Activated CD8-positive, alpha-beta T cell treated with anti-CD3 and anti-CD28 coated beads for 36 hours (primary cell): ENCODE results near the gene SBNO2. TPM values are rescaled to one million over a fixed set of nuclear protein-coding genes. Genes with fewer than 3 reads are reported as not detected.

Experiments used
- ATAC-seq: fragments of 200-7000 bp; cut with Tn5 transposase; one replicate; pipeline ENCODE4 v1.10.0; 2021; ENCODE audit warnings: mild to moderate bottlenecking, moderate library complexity
- CTCF ChIA-PET: fragments of 350-600 bp; sonication (Branson Sonifier 250); formaldehyde crosslinking; loops from one replicate; lab custom pipeline; 2021; ENCODE audit warnings: antibody characterized with exemption; lab: Charles Lee
- POLR2A ChIA-PET: fragments of 350-600 bp; sonication (Branson Sonifier 250); formaldehyde crosslinking; loops from one replicate; lab custom pipeline; 2021; ENCODE audit warnings: antibody characterized with exemption; lab: Charles Lee
- DNase-seq: peaks from one replicate; pipeline ENCODE4 v3.0.0-alpha.2; 2020
- H3K27ac Mint-ChIP-seq: one replicate; pipeline ENCODE4 v1.8.0; 2021; ENCODE audit warnings: mild to moderate bottlenecking, mixed read lengths
- H3K27me3 Mint-ChIP-seq: one replicate; pipeline ENCODE4 v1.8.0; 2021; ENCODE audit warnings: mixed read lengths
- H3K36me3 Mint-ChIP-seq: one replicate; pipeline ENCODE4 v1.8.0; 2021; ENCODE audit warnings: low read depth, mixed read lengths
- H3K4me1 Mint-ChIP-seq: one replicate; pipeline ENCODE4 v1.8.0; 2021; ENCODE audit warnings: low read depth, mixed read lengths
- H3K4me3 Mint-ChIP-seq: one replicate; pipeline ENCODE4 v1.8.0; 2021; ENCODE audit warnings: mild to moderate bottlenecking, moderate library complexity, mixed read lengths
- H3K9me3 Mint-ChIP-seq: one replicate; pipeline ENCODE4 v1.8.0; 2021; ENCODE audit warnings: mixed read lengths
- intact Hi-C: fragments of 100-400 bp; cut with micrococcal nuclease; formaldehyde crosslinking; loops from one replicate; pipeline ENCODE4 v1.10.0; 2022
- total RNA-seq, 2 experiments: library from RNA; stranded (reverse); gene quantifications; one replicate each; pipeline ENCODE4 v1.2.3, GENCODE V29; 2021
- TF ChIP-seq, protein P1 (sequence below): fragments of 200-600 bp; IDR thresholded peaks from one replicate; pipeline ENCODE4 v1.8.0; 2022; ENCODE audit warnings: antibody characterized with exemption, mild to moderate bottlenecking

The SBNO2 gene
- total RNA-seq, 2 experiments from 2014 or later: 41.7 to 42.0 TPM

DNA sequence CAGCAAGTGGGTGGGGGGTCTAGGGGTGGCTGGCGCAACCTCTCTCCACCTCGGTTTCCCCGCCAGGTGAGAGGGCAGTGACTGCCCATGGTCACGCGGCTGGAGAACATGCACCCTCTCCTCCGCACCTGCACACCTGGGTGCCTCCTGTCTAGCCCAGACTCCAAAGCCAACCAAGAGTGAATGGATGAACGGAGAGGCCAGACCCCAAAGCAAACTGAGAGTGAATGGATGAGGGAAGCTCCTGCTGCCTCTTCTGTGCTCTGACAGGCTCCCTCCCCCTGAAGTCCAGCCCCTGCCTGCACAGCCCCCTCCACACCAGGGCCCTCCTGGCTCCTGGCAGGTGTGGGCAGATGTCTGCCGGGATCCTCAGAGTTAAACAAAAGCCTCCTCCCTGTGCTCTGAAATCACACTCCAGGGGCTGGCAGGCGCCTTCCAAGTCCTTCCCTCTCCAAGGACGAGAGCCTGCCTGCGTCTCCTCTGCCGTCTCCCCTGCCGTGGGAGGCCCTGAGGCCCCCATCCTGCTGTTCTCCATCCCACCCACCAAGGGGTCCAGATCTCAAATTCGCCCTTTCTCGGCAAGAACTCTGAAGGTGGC is 2.2 kb downstream of the SBNO2 start:
- TF ChIP-seq, protein P1, sequence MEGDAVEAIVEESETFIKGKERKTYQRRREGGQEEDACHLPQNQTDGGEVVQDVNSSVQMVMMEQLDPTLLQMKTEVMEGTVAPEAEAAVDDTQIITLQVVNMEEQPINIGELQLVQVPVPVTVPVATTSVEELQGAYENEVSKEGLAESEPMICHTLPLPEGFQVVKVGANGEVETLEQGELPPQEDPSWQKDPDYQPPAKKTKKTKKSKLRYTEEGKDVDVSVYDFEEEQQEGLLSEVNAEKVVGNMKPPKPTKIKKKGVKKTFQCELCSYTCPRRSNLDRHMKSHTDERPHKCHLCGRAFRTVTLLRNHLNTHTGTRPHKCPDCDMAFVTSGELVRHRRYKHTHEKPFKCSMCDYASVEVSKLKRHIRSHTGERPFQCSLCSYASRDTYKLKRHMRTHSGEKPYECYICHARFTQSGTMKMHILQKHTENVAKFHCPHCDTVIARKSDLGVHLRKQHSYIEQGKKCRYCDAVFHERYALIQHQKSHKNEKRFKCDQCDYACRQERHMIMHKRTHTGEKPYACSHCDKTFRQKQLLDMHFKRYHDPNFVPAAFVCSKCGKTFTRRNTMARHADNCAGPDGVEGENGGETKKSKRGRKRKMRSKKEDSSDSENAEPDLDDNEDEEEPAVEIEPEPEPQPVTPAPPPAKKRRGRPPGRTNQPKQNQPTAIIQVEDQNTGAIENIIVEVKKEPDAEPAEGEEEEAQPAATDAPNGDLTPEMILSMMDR: no peak
- H3K27ac Mint-ChIP-seq: peak overlapping the region; percentile 56
- H3K4me1 Mint-ChIP-seq: peaks cover 39% of the 10 kb centered on the region
- ChIA-PET POLR2A (no interaction called here), CTCF (no interaction called here)
- peak overlapping the region; percentile 87 for H3K4me3 Mint-ChIP-seq
- intact Hi-C loops: no loop called here
- H3K27me3 Mint-ChIP-seq: no peaks in the 10 kb centered on the region
- H3K9me3 Mint-ChIP-seq: no peaks in the 10 kb centered on the region
- ATAC-seq: no peak
- DNase-seq: no peak
- peaks cover 8% of the 10 kb centered on the region for H3K36me3 Mint-ChIP-seq

DNA sequence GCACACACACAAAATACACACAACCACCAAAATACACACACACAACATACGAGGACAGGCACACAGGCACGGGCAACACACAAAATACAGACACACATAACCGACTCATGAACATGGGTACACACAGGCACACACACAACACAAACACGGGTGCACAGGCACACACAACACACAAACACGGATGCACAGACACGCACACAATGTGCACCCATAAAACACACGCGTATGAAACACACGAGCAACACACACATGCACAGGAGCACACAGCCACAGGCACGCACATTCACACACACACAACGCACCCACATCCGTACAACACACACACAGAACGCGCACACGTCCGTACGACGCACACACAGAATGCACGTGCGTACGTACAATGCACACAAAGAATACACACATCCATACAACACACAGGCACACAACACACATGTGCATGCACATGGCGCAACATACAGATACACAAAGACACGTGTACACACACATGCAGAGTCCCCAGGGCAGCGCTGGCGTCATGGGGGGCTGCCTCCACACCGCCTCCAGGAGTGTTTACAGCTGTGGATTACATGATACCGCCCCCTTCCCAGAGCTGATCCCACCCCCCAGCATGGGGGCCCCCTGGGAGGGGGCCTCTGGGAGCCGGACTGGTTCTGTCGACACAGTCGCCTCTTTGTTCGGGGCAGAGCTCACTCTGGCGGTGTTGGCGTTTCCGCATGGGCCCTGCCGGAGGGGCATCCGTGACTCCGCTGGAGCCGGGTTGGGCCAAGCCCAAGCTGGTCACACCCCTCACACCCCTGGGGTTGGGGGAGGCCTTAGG is 2.9 kb downstream of the SBNO2 start:
- POLR2A ChIA-PET: no interaction called here
- ATAC-seq (no peak), DNase-seq (no peak)
- Mint-ChIP-seq H3K27ac (peak overlapping the region; percentile 1), H3K4me3 (peak overlapping the region; percentile 37), H3K27me3 (no peaks in the 10 kb centered on the region), H3K4me1 (peaks cover 39% of the 10 kb centered on the region), H3K36me3 (peaks cover 8% of the 10 kb centered on the region), H3K9me3 (no peaks in the 10 kb centered on the region)
- TF ChIP-seq, protein P1: no peak
- CTCF ChIA-PET: no interaction called here
- intact Hi-C loops: no loop called here

DNA sequence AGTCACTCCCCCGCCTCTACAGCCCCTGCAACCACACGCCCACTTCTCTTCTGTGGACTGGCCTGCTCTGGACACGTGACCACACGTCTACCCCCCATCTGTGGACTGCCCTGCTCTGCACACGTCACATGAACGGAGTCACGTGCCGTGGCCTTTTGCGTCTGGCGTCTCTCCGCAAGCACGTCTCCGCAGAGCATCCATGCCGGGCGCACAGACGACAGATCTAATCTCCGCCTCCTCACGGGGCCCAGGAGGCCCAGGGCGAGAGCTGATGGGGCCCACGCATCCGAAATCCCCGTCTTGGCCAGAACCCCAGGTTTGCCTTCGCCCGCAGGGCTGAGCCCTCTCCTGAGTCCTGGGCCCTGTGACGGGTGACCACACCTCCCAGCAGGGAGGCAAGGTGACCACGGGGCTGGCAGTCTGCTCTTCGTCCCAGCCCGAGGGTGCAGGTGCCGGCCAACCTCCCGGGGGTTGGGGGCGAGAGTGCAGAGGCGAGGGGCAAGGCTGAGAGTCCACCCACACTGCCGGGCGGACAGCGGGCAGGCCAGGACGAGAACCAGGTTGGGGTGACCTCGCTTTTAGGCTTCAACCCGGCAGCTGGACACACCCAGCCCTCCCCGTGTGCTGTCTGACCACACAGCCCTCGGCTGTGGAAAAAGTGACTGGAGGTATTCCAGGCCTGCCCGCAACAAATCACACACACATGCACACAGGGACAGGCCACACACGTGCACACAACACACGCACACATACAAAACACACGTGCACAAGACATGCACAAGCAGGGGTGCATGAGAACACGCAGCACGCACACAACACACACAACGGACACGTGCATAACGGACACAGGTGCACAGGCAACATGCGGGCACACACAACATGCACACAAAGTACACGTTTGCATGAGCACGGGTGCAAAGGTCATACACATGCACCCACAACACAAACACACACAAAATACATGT is 3.9 kb downstream of the SBNO2 start:
- ChIA-PET POLR2A (no interaction called here), CTCF (interaction anchor here (0.6 kb wide), 1 partner anchor 602 kb away, joined by 4 read pairs; no protein-coding TSS in a partner anchor)
- DNase-seq (no peak), ATAC-seq (no peak)
- TF ChIP-seq, protein P1: no peak
- peak overlapping the region; percentile 34 for H3K27ac Mint-ChIP-seq
- H3K4me3 Mint-ChIP-seq: peak overlapping the region; percentile 37
- peaks cover 34% of the 10 kb centered on the region for H3K4me1 Mint-ChIP-seq
- H3K9me3 Mint-ChIP-seq: no peaks in the 10 kb centered on the region
- intact Hi-C loops: no loop called here
- no peaks in the 10 kb centered on the region for H3K27me3 Mint-ChIP-seq
- H3K36me3 Mint-ChIP-seq: peaks cover 8% of the 10 kb centered on the region

DNA sequence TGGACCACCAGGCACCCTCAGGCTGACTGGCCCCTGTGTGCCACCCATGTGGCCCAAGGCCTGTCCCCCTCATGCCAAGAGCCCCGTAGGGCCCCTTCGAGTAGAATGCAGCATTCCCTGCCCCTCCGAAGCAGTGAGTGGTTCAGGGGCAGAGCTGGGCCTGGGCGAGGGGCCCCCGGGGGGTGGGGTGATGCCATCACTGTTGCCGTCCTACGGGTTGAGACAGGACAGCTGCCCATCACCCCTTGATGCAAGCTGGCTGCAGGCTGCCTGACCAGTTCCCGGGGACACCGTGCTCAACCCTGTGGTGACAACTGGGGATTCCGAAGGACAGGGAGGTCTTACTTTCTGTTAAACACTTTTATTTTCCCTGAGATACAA is 4.7 kb downstream of the SBNO2 start:
- peaks cover 8% of the 10 kb centered on the region for H3K36me3 Mint-ChIP-seq
- no peaks in the 10 kb centered on the region for H3K9me3 Mint-ChIP-seq
- intact Hi-C loops: no loop called here
- POLR2A ChIA-PET: no interaction called here
- DNase-seq (no peak), ATAC-seq (no peak)
- TF ChIP-seq, protein P1: no peak
- CTCF ChIA-PET: no interaction called here
- H3K4me1 Mint-ChIP-seq: peaks cover 26% of the 10 kb centered on the region
- no peaks in the 10 kb centered on the region for H3K27me3 Mint-ChIP-seq
- H3K4me3 Mint-ChIP-seq: no peak overlapping the region
- no peak overlapping the region for H3K27ac Mint-ChIP-seq
